ENCODE measurements around the gene RPS21. TPM values are rescaled to one million over a fixed set of nuclear protein-coding genes. Genes with fewer than 3 reads are reported as not detected.
A peak's percentile ranks its signal among the peaks of the same experiment; 100 is the strongest.

The RPS21 gene
- total RNA-seq, 6 donors from 2014 or later, result 94.6 to 1,381 (median 998) TPM

- H3K27me3 ChIP-seq, result no peaks in the 10 kb centered on the region
- H3K27ac ChIP-seq, result no peak overlapping the region
- WGBS, 2 donors, result 2 to 11% methylated on average over 12 to 29 of the region's 30 CpGs
- H3K4me3 ChIP-seq, result no peak overlapping the region
- no peak for TF ChIP-seq POLR2AphosphoS5 (IDR thresholded peaks at IDR 0.05)
- peak in 5 of 6 experiments; percentile 20 to 61 (median 44) for TF ChIP-seq CTCF (IDR thresholded peaks at IDR 0.05)
- ATAC-seq (ENCODE audit: low FRiP score in 2 of 2) (no peak), DNase-seq (peak; percentile 67 to 85)
- H3K4me1 ChIP-seq, result peaks cover 28 to 38% (median 34%) of the 10 kb centered on the region in 4 donors
- no peaks in the 10 kb centered on the region for H3K9me3 ChIP-seq
- no peaks in the 10 kb centered on the region for H3K36me3 ChIP-seq
These were observed 23.2 kb downstream of the RPS21 start for GRCh38 chr20:62409931-62410745.

GRCh38 chr20:62410746-62411478, 24.0 kb downstream of the RPS21 start:
- Histone ChIP-seq H3K27me3 (no peaks in the 10 kb centered on the region), H3K4me3 (no peak overlapping the region), H3K27ac (no peak overlapping the region), H3K36me3 (no peaks in the 10 kb centered on the region), H3K9me3 (no peaks in the 10 kb centered on the region), H3K4me1 (peaks cover 21 to 30% (median 26%) of the 10 kb centered on the region in 4 donors)
- 79 to 84% methylated on average over 7 to 16 of the region's 19 CpGs for WGBS, 2 donors
- ATAC-seq (ENCODE audit: low FRiP score in 2 of 2), result no peak
- DNase-seq, result peak in 1 of 2 donors; percentile 72
- TF ChIP-seq POLR2AphosphoS5 (IDR thresholded peaks at IDR 0.05) (no peak), CTCF (IDR thresholded peaks at IDR 0.05) (no peak), EP300 (IDR thresholded peaks at IDR 0.05) (no peak), POLR2A (IDR thresholded peaks at IDR 0.05) (no peak)

- WGBS, 2 donors, result 81 to 86% methylated on average over 4 to 21 of the region's 24 CpGs
- no peak for ATAC-seq (ENCODE audit: low FRiP score in 2 of 2)
- DNase-seq, result peak in 1 of 2 donors; percentile 73
These were observed 24.7 kb downstream of the RPS21 start for GRCh38 chr20:62411479-62412193.

DNA sequence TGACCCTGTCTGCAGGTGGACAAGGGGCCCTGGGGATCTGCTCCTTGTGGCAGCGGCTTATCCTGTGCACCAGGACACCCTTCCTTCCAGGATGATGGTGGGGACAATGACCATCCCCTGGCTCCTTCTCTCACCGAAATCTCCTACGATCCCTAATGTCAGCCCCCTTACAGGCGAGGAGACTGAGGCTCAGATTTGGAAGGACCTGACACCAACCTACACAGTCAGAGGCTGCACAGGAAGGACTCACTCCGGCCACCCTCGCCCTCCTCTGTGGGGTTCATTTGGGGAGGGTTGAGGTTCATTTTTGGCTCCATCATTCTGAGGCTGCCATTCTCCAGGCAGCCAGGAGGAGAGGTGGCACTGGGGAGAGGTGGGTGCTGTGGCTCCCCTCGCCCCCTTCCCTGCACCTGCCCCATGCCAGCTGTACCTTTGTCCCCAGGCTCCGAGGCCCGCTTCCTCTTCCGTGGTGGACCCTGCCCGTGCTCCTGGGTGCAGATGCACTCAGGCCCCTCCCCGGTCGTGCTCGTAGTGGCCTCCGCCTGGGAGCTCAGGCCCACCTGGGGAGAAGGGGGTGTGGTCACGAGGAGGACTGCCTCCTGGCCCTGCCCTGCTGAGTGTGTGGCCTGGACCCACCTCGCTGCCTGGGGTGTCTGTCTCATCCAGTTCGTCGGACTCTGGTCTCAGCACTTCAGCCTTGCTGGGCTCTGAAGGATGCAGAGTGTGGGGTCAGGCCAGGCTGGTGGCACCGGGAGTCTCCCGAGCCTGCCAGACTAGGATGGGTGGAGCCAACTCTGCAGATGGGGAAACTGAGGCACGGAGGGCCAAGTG, 25.5 kb downstream of the RPS21 start:
- 86 to 91% methylated on average over 5 to 22 of the region's 22 CpGs for WGBS, 2 donors
- TF ChIP-seq POLR2AphosphoS5 (IDR thresholded peaks at IDR 0.05), result no peak

More at GRCh38 chr20:62411479-62412193, 24.7 kb downstream of the RPS21 start:
- no peak overlapping the region for H3K4me3 ChIP-seq
- H3K36me3 ChIP-seq, result no peaks in the 10 kb centered on the region
- H3K27me3 ChIP-seq, result no peaks in the 10 kb centered on the region
- no peak overlapping the region for H3K27ac ChIP-seq
- H3K9me3 ChIP-seq, result no peaks in the 10 kb centered on the region
- TF ChIP-seq POLR2AphosphoS5 (IDR thresholded peaks at IDR 0.05), result no peak
- peaks cover 14 to 23% (median 19%) of the 10 kb centered on the region in 4 donors for H3K4me1 ChIP-seq

GRCh38 chr20:62413025-62413570, 26.2 kb downstream of the RPS21 start:
- no peak for ATAC-seq (ENCODE audit: low FRiP score in 2 of 2)
- no peaks in the 10 kb centered on the region for H3K27me3 ChIP-seq
- no peaks in the 10 kb centered on the region for H3K9me3 ChIP-seq
- no peak overlapping the region for H3K27ac ChIP-seq
- H3K4me3 ChIP-seq, result no peak overlapping the region
- DNase-seq, result peak in 1 of 2 donors; percentile 54
- peaks cover 7 to 13% (median 11%) of the 10 kb centered on the region in 4 donors for H3K4me1 ChIP-seq
- no peaks in the 10 kb centered on the region for H3K36me3 ChIP-seq
- TF ChIP-seq CTCF (IDR thresholded peaks at IDR 0.05) (no peak), EP300 (IDR thresholded peaks at IDR 0.05) (no peak), POLR2A (IDR thresholded peaks at IDR 0.05) (no peak), POLR2AphosphoS5 (IDR thresholded peaks at IDR 0.05) (no peak)
- WGBS, 2 donors, result 85% methylated on average over 10 of the region's 11 CpGs; no CpG with 5 or more reads in 1 of the 2 donors

More for the DNA sequence above, 25.5 kb downstream of the RPS21 start:
- H3K27me3 ChIP-seq, result no peaks in the 10 kb centered on the region
- peak in 1 of 2 donors; percentile 66 for DNase-seq
- peaks cover 12 to 20% (median 17%) of the 10 kb centered on the region in 4 donors for H3K4me1 ChIP-seq
- H3K9me3 ChIP-seq, result no peaks in the 10 kb centered on the region
- no peak overlapping the region for H3K4me3 ChIP-seq
- no peak overlapping the region for H3K27ac ChIP-seq
- ATAC-seq (ENCODE audit: low FRiP score in 2 of 2), result no peak
- H3K36me3 ChIP-seq, result no peaks in the 10 kb centered on the region
